CD4-positive, alpha-beta T cell treated with Interleukin-2 at 100 ng/mL for 4 hours (primary cell): Measurements from ENCODE around the gene PPY.
"Not testable (repeated sequence)": the region's sequence is repeated elsewhere in the genome, so short reads cannot be mapped to it uniquely, and the experiment has no call there.

ENCODE experiments used
- DNase-seq: peaks from one replicate; pipeline ENCODE4 v3.0.0-alpha.2; 2020; ENCODE audit warnings: low spot score

The PPY gene, protein sequence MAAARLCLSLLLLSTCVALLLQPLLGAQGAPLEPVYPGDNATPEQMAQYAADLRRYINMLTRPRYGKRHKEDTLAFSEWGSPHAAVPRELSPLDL

DNA sequence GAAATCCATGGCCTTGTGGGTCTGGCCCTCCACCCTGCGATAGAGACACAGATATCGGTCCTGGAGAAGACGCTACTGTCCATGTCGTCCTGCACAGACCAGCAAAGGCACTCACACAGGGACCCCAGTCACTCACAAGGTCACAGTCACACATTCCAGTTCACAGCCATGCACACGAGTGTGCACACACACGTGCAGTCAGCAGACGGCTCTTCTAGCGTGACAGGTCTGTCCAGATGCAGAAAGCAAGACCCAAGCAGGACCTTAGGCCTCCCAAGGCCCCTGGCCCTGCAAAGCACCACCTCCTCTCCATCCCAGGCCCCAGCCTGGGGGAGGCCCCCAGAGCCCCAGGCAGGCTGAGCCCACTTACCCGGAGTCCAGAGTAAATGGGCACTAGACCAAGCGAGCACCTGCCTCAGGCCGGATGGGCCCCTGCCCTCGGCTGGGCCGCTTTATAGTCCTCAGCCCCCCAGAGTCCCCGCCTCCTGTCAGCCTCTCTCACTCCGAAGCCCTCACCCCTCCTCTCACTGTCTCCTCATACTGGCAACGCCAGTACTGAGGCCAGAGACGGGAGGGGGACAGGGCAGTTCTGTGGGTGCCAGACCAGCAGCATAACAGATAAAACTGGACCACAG is at the start of gene PPY:
TSS of gene PPY (minus strand) at position 426 of the 635 bp plus-strand sequence. CDS start 822 bp downstream, outside the sequence.
- no peak for DNase-seq

DNA sequence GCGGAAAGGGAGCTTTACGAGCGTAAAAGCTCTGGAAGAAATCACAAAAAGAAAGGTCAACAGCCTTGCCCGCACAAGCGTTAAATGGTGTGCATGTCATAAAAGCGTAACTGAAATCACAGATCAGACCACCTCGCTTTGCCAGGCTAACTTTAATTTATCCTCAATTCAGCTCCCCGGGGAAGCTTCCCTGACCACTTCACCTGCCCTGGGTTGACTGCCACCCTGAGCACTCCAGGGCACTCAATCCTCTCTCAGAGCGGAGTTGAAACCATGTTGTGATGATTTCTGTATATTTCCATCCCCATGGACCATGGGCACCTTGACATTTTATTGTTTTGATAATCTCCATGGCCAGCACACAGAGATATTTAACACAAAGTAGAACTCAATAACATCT is 46.0 kb upstream of the PPY start:
- no peak for DNase-seq

DNA sequence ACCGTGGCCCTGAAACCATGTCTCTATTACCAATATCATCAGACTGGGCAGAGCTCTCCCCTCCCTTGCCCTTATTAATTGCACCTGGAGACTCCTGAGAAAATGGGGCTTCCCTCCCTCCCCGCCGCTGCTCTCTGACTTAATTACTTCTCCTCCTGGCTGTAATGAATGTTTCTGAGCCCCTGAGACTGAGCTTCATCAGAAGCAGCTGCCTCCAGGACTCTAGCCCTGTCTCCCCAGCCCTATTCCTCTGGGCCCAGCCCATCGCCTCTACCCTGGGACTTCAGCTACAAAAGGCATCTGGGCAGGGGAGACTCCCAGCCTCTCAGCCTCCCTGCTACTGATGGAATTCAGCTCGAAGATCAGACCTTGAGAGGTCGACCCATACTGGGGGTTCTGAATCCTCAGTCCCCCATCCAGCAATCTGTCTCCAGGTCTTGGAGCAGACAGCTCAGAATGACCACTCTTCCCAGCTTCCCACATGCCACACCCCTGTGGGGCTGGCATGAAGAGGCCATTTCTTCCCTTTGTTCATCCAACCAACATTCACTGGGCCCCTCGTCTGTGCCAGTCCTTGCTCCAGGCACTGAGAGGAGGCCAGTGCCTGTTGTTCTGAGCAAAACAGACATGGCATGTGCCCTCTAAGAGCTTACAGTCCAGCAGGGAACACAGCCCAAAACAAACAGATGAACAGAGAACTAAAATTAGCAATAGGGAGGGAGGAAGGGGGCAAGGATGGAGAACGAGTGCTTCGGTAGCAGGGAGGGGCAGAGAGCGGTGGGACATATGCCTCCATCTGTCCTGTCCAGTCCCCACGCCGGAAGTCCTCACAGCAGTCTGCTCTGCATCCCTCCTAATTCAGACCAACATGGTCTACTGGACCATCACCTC is 45.1 kb upstream of the PPY start:
- no peak for DNase-seq

DNA sequence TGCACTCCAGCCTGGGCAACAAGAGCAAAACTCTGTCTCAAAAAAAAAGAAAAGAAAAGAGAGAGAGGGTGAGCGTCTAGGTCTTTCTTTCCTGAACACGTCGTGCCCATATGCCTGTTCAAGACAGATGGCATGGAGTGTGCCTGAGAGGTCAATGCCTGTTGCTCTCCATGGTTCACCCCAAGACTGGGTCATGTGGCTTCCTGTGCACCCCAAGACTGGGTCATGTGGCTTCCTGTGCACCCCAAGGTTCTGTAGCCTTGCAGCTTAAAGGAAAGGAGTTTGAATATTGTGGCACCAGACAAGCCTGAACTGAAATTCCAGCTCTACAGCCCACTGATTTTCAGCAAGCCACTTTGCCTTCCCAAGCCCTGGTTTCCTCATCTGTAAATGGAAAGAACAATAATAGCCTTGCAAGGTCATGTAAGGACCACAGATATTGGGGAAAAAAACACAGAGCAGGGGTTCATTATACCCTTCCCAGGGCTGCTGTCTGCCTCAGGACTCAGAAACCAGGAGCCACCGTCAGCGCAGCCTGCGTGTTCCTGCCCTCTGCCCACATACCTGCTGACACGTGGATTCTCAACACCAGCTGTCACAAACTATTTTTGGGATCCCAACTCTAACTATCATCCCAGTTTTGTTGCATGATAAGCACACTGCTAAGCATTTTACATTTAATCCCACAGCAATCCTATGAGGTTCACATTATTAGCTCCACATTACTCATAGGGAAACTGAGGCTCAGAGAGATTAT is 44.1 kb upstream of the PPY start:
- DNase-seq, result no peak

DNA sequence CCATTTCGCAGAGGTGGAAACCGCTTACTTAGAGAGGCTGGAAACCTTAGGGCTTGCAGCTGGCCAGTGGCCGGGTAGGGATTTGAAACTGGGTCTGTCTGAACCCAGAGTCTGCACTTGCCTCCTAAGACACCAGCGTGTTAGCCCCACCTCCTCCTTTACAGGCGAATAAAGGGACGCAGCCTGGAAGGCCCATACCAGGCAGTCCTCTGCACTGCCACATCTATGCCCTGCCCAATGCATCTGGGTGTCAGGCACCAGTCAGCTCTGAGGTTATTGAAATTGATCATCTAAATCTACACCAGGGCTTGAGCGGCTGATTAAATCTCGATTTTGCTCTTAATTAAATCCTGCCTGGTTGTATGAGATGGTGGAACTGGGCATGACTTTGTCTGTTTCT is 42.2 kb upstream of the PPY start:
- DNase-seq, result no peak

DNA sequence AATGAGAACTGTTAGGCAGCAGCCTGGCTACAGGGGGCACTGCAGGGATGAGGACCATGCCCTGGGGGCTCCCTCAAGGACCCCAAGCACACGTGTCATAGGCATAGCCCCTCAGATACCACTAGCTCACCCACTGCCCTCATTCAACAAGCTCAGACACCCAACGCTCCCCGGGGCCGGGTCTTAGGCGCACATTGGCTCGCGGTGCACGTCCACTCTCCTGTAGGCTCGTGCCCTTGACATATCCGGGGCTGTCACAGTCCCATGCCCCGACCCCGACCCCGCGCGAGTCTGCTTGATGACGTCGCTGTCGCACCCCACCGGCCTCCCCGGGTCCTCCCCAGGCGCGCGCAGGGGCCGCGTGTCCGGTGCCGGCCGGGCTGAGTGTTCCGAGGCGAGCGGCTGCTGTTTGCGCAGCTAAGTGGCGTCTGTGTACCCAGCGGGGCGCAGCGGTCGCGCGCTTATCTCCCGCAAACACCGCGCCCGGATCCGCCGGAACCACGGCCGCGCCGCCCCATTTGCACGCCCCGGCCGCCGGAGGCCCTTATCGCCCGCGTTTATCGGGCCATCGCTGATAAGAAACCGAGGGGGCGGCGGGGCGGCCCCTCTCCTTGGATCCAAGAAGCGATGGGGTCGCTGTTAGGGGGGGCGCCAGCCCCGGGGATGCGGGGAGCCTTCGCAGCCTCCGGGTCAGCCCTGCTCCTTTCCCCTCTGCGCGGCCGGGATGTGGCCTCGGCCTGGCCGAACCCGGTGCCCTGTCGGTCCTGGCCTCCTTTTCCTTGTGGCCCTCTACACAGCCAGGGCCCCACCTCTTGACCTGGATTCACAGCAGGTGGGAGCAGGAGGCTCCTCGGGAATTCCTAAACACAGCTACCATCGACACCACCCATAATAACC is 41.5 kb upstream of the PPY start:
- no peak for DNase-seq

DNA sequence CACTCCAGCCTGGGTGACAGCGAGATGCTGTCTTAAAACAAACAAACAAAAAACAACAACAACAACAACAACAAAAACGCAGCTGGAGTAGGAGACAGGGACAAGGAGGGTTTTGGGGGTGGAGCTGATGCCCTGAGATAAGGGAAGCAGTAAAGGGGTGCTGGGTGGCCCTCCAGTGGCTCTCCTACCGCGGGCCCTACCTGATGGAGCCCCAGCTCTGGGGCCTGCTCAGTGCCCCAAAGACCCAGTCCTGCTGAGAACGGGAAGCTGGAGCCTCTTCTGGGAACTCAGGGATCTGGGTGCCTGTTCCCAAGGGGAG is 40.9 kb upstream of the PPY start:
- no peak for DNase-seq

DNA sequence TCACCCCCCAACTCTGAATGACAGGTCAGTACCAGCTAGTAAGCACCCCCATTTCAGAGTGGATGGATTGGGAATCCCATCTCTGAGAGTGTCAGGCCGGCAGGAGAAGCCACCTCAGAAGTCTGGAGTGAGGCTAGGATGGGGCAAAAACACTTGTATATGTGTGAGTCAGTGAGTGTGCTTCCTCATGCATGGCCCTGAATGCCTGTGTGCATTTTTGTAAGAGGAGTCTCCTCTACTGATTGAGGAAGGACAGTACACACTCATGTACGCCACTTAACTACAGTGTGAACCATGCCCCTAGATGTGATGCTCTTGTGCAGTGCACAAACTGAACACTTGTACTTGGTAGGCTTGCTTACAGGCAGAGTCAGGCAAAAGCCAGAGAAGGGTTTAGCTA is 39.9 kb upstream of the PPY start:
- DNase-seq, result no peak

DNA sequence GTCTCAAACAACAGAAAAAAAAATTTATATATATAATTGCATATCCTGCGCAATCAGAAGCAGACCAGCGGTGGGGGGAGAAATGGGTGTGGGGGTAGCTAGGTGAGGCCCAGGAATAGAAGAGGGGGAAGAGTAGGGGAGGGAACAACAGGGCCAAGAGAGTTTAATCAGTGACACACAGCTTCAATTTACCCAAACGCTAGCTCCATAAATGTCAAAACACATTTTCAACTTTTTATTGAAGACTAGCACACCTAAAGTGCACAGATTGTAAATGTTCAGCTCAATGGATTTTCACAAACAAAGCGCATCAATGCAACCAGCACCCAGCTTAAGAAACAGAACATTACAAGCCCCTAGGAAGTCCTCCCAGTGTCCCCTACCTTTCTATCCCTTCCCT is 37.4 kb upstream of the PPY start:
- no peak for DNase-seq

DNA sequence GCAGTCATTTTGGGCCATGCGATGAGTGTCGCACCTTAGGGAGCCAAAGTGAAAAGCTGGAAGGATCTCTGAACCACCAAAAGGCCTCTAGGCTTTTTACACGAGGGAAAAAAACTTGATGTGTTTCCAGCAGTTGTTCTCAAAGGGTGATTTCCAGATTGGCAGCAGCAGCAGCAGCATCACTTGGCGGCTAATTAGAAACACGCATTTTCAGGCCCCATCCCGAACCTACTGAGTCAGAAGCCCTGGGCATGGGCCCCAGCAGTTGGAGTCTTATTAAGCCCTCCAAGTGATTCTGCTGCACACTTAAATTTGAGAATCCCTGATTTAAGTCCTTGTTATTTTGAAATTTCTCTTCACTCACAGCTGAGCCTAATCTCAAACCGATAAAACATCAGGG is 36.7 kb upstream of the PPY start:
- no peak for DNase-seq

DNA sequence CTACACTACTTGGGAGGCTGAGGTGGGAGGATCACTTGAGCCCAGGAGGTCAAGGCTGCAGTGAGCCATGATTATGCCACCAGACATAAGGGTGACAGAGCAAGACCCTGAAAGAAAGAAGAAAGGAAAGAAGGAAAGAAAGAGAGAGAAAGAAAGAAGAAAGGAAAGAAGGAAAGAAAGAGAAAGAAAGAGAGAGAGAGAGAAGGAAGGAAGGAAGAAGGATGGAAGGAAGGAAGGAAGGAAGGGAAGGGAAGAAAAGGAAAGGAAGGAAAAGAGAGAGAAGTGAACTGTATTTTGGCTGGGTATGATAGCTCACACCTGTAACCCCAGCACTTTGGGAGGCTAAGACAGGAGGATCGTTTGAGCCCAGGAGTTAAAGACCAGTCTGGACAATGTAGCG is 35.8 kb upstream of the PPY start:
- DNase-seq, result no peak

DNA sequence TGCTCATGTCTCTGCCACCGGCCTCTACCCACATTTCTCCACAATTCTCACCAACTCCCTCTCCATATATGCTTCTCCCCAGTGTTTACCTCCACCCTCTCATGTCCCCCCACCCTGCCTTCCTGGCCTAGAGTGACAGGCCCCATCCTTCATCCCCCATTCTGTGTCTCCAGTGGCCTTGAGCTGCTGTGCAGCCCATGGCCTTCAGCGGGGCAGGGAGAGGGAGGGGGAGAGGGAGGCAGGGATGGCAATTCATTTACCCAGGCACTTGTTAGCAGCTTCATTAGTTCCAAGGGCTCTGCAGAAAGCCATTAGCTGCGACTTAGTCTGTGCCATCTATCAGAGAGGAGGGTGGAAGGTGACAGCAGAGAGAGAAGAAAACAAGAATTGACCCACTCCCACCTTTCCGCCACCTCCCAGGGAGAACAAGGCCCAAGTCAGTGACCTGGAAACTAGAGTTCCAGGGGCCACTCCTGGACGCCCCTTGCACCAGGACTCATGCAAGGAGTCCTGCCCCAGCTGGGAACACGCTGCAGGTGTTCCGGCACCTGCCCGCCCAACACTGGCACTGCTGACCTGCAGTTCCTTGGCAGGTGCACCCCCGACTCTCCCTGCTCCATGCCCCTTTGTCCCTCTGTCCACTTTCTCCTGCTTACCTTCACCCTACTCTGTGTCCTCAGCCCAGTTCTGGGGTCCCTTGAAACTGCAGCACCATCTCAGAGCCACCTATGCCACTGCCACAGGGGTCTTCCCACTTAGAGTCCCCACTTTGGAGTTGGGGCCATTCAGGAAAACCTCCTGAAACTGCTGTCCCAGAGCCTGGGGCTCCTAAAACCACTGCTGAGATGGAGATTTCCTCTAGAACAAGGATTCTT is 34.9 kb upstream of the PPY start:
- DNase-seq, result no peak

DNA sequence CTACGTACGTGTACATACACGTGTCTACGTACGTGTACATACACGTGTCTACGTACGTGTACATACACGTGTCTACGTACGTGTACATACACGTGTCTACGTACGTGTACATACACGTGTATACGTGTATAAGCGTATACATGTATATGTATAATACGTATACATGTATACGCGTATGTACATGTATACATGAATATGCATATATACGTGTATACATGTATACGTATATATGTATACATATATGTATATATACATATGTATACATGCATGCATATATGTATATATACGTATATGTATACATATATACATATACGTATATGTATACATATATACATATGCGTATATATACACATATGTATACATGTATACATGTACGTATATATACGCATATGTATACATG is 33.6 kb upstream of the PPY start:
- no peak for DNase-seq

DNA sequence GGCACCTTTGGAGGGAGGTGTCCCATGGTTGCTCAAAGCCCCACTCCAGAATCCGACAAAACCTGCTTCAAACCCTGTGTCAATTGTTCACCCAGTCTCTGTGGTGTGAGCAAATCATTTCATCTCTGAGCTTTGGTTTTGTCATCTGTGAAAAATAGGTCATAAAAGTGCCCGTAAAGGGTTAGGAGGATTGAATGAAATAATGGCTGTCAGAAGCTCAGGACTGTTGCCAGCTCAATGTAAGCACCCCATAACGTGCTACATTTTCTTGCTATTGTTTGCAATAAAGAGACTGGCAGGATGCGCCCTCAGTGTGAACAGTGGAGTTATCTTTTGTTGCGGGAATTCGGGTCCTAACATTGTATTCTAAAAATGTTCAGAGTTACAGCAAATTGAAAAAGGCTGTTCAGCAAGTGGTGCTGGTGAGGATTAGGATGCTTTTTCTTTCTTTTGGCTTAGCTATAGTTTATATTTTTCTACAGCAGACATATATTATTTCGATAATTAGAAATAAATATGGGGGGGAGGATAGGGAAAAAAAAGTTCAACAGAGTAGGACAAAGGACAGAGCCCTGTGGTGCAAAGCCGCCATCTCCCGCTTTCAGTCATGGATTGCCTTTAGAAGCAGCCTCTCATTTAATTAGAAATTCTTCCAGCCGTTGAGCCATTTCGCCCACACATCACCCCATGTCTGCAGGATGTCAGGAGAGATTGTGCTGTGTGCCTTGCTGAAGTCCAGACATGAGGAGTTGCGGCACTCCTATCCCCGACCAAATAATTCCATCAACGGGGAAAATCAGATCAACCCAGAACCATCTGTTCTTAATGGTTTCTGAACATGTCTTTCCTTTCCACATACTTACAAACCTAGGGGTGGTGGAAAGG is 32.3 kb upstream of the PPY start:
- DNase-seq, result no peak

DNA sequence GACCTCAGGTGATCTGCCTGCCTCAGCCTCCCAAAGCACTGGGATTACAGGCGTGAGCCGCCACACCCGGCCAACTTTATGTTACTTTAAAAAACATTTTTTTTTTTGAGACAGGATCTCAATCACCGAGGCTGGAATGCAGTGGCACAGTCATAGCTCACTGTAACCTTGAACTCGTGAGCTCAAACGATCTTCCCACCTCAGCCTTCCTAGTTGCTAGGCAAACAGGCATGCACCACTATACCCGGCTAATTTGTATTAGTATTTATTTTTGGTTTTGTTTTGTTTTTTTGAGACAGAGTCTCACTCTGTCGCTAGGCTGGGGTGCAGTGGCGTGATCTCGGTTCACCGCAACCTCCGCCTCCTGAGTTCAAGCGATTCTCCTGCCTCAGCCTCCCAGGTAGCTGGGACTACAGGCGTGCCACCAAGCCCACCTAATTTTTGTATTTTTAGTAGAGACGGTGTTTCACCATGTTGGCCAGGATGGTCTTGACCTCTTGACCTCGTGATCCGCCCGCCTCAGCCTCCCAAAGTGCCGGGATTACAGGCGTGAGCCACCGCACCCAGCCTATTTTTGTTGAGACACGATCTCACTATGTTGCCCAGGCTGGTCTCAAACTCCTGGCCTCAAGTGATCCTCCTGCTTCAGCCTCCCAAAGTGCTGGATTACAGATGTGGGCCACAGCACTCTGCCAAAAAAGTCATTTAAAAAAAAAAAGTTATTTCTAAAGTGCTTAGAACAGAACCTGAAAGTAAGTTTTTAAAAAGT is 30.4 kb upstream of the PPY start:
- DNase-seq, result not testable (repeated sequence)

DNA sequence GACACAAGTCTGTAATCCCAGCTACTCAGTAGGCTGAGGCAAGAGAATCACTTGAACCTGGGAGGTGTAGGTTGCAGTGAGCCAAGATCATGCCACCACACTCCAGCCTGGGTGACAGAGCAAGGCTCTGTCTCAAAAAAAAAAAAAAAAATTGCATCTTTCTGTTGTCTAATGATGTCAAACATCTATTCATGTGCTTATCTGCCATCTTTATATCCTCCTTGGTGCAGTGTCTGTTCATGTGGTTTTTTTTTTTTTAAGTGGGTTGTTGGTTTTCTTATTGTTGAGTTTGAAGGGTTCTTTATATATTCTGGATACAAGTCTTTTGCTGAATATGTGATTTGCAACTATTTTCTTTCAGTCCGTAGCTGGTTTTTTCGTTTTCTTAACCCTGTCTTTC is 29.2 kb upstream of the PPY start:
- DNase-seq, result not testable (repeated sequence)

DNA sequence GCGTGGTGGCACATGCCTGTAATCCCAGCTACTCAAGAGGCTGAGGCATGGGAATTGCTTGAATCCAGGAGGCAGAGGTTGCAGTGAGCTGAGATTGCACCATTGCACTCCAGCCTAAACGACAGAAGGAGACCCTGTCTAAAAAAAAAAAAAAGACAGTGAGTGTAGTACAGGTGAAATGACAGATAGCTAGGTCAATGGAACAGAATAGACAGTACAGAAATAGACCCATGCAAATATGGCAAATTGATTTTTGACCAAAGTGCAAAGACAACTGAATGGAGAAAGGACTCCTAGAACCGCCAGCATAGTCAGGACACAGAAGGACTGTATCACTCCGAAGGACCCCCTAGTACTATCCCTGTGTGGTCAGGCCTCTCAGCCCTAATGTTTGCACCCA is 28.1 kb upstream of the PPY start:
- DNase-seq, result no peak

DNA sequence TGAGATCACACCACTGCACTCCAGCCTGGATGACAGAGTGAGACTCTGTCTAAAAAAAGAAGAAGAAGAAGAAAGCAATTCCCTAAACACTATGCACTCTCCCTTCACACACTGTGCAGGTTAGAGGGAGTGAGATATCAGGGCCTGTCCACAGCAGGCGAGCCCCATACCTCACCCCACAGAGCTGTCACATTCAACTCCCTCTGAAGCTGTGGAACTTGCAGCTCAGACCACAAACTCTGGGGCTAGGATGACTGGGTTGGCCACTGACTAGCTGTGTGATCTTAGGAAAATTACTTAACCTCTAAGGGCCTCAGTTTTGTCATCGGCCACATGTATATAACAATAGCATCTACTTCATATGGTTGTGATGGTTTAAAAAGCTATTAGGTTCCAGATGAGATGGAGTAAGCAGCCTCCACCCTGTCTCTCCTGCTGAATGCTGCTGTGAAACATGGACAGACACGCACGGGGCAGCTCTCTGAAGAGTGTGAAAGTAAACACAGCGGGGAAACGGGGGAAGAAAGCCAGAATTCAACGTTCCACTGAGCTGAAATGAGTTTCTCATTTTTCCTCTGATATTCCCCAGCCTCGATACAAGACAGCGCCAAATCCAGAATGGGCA is 25.1 kb upstream of the PPY start:
- DNase-seq, result no peak

DNA sequence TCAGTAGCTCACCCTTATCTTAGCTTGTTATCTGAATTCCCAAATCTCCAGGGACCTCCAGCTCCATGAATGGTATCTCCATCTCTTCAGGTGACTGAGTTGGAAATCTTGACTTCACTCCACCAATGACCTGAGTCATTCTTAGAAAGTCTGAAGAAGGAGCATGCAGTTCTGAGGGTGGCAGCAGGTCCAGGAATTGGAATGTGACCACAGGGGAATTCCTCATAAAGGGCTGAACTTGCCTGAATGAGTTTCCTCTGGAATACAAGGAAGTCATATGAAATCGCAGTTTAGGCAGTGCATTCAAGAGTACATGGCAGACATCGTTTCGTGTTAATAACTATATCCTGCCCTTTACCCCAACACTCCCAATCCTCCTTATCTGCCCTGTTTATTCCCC is 24.0 kb upstream of the PPY start:
- no peak for DNase-seq
